HepG2 (cell line): ENCODE measurements around the gene RABL6. TPM values are rescaled to one million over a fixed set of nuclear protein-coding genes. Genes with fewer than 3 reads are reported as not detected.

Experiments
- AFF4 ChIP-seq: sonication (generic); formaldehyde crosslinking; IDR thresholded peaks from 2 replicates; pipeline ENCODE4 v1.4.0; 2020; ENCODE audit warnings: missing genetic modification reagents
- CBFB ChIP-seq: sonication (generic); formaldehyde crosslinking; IDR thresholded peaks from 2 replicates; pipeline ENCODE4 v1.4.0; 2020; ENCODE audit warnings: missing genetic modification reagents
- CENPBD1 ChIP-seq: sonication (generic); formaldehyde crosslinking; IDR thresholded peaks from 2 replicates; pipeline ENCODE4 v1.8.0; 2022; ENCODE audit warnings: missing genetic modification reagents, low read depth, mild to moderate bottlenecking, borderline replicate concordance
- ETV5 ChIP-seq: IDR thresholded peaks from 2 replicates; pipeline ENCODE4 v1.6.1; 2018; ENCODE audit warnings: missing biosample characterization, missing genetic modification reagents, inconsistent platforms, borderline replicate concordance
- IRF9 ChIP-seq: sonication (generic); formaldehyde crosslinking; IDR thresholded peaks from 2 replicates; pipeline ENCODE4 v1.8.0; 2022; ENCODE audit warnings: missing genetic modification reagents, mild to moderate bottlenecking, borderline replicate concordance
- MEF2D ChIP-seq: sonication (generic); formaldehyde crosslinking; IDR thresholded peaks from 2 replicates; pipeline ENCODE4 v1.5.1; 2020; ENCODE audit warnings: mild to moderate bottlenecking, missing genetic modification reagents
- NAIF1 ChIP-seq: sonication (generic); formaldehyde crosslinking; IDR thresholded peaks from 2 replicates; pipeline ENCODE4 v1.5.0; 2020; ENCODE audit warnings: mild to moderate bottlenecking, missing genetic modification reagents, borderline replicate concordance
- NFYB ChIP-seq: sonication (generic); formaldehyde crosslinking; IDR thresholded peaks from 2 replicates; pipeline ENCODE4 v1.4.0; 2020; ENCODE audit warnings: missing genetic modification reagents
- PAX8 ChIP-seq: sonication (generic); formaldehyde crosslinking; IDR thresholded peaks from 2 replicates; pipeline ENCODE4 v1.8.0; 2022; ENCODE audit warnings: mild to moderate bottlenecking, missing genetic modification reagents, borderline replicate concordance
- PRDM15 ChIP-seq: sonication (generic); formaldehyde crosslinking; IDR thresholded peaks from 2 replicates; pipeline ENCODE4 v1.4.0; 2020; ENCODE audit warnings: missing genetic modification reagents
- RBFOX2 ChIP-seq: fragments of 200-400 bp; formaldehyde crosslinking; IDR thresholded peaks from 2 replicates; pipeline ENCODE4 v1.6.1; 2017; ENCODE audit warnings: low read depth, mild to moderate bottlenecking, low read length
- ZBTB3 ChIP-seq: sonication (generic); formaldehyde crosslinking; IDR thresholded peaks from 2 replicates; pipeline ENCODE4 v1.4.0; 2020; ENCODE audit warnings: low read depth, mild to moderate bottlenecking, moderate library complexity, missing genetic modification reagents, borderline replicate concordance
- ZNF101 ChIP-seq: sonication (generic); formaldehyde crosslinking; IDR thresholded peaks from 2 replicates; pipeline ENCODE4 v1.4.0; 2020; ENCODE audit warnings: mild to moderate bottlenecking, low read depth, missing genetic modification reagents, borderline replicate concordance
- ZNF556 ChIP-seq: sonication (generic); formaldehyde crosslinking; IDR thresholded peaks from 2 replicates; pipeline ENCODE4 v1.4.0; 2020; ENCODE audit warnings: mild to moderate bottlenecking, missing genetic modification reagents, borderline replicate concordance
- ZNF772 ChIP-seq: sonication (generic); formaldehyde crosslinking; IDR thresholded peaks from 2 replicates; pipeline ENCODE4 v1.5.0; 2020; ENCODE audit warnings: mild to moderate bottlenecking, missing genetic modification reagents
- ZNF883 ChIP-seq: sonication (generic); formaldehyde crosslinking; IDR thresholded peaks from 2 replicates; pipeline ENCODE4 v1.5.1; 2020; ENCODE audit warnings: mild to moderate bottlenecking, missing genetic modification reagents; ENCODE audit errors: not compliant biosample characterization
- polyA plus RNA-seq, 8 experiments: library from polyadenylated mRNA; depleted of rRNA in 3 of 8; stranded (reverse) in 7 of 8; unstranded in 1 of 8; fragments of >200 nt; fragmentation: Illumina TruSeq in 4 of 8; extraction: Trizol in 4 of 8; gene quantifications; 2 replicates each; pipeline versions ENCODE4 v1.2.1 to v1.2.3, GENCODE V29; 2011 to 2016; ENCODE audit warnings: low read depth in 4 of 8, missing spikeins in 1 of 8, mixed read lengths in 1 of 8; ENCODE audit not compliant: insufficient read depth in 1 of 8
- total RNA-seq, 5 experiments: library from RNA; depleted of rRNA; stranded (reverse); fragments of >200 nt; fragmentation: Illumina TruSeq; extraction: Trizol; gene quantifications; 2 replicates each; pipeline ENCODE4 v1.2.3, GENCODE V29; 2016; ENCODE audit warnings: low read depth in 1 of 5

Gene RABL6
- total and polyA plus RNA-seq, 2 of the 13 experiments (the other 11 are each of a cell fraction or from before 2014, with no cell fraction given), result 81.5 to 125 TPM

GRCh38 chr9:136849960-136850865 is 42.5 kb downstream of the RABL6 start (continued):
- TF ChIP-seq AFF4 (CRISPR knock-in tag) (0 out of 2 replicates have a peak, but pooled peaks have one; percentile 0), CENPBD1 (CRISPR knock-in tag) (no peak), IRF9 (CRISPR knock-in tag) (no peak), NFYB (CRISPR knock-in tag) (no peak), CBFB (CRISPR knock-in tag) (no peak), MEF2D (CRISPR knock-in tag) (no peak), ZNF101 (CRISPR knock-in tag) (no peak), RBFOX2 (peak; percentile 68; the same call in 1 of the 2 replicates), NAIF1 (CRISPR knock-in tag) (no peak), ZBTB3 (CRISPR knock-in tag) (no peak), PRDM15 (CRISPR knock-in tag) (no peak), ZNF883 (no peak), ZNF772 (peak; percentile 67; the same call in 1 of the 2 replicates), PAX8 (CRISPR knock-in tag) (0 out of 2 replicates have a peak, but pooled peaks have one; percentile 22), ZNF556 (CRISPR knock-in tag) (peak; percentile 37; the same call in 1 of the 2 replicates), ETV5 (no peak)
